Measurements from ENCODE around the gene NRP1. TPM values are rescaled to one million over a fixed set of nuclear protein-coding genes. Genes with fewer than 3 reads are reported as not detected.

Gene NRP1
- total RNA-seq, 1 experiment from 2014 or later: 31.7 TPM

- no TSS peak for BruUV-seq (replicated peaks)
- ChIA-PET CTCF (no interaction called here), POLR2A (ENCODE audit: low non-redundant PET) (no interaction called here)
- H3K27me3 ChIP-seq (replicated peaks; ENCODE audit: insufficient read depth, low read depth, low read length, poor library complexity): no peaks in the 10 kb centered on the region
- H3K4me1 ChIP-seq (ENCODE audit: insufficient read depth, low read length, poor library complexity, severe bottlenecking): peaks cover 49% of the 10 kb centered on the region
- H3K27ac ChIP-seq (ENCODE audit: low read depth, low read length, poor library complexity, severe bottlenecking): no peak overlapping the region
- no peaks in the 10 kb centered on the region for H3K9me3 ChIP-seq (ENCODE audit: low read depth, low read length, poor library complexity, severe bottlenecking)
- H3K36me3 ChIP-seq (ENCODE audit: insufficient read depth, low read length, poor library complexity, severe bottlenecking): no peaks in the 10 kb centered on the region
- no peak overlapping the region for H3K4me3 ChIP-seq (ENCODE audit: low read depth, low read length, poor library complexity, severe bottlenecking)
- intact Hi-C loops (cut with micrococcal nuclease; ENCODE audit: unreplicated experiment): no loop called here
- DNase-seq (ENCODE audit: low spot score): no peak
- no peak for TF ChIP-seq EZH2 (IDR thresholded peaks at IDR 0.05; ENCODE audit: borderline replicate concordance, low read depth, low read length, poor library complexity, severe bottlenecking)
- no peak for TF ChIP-seq CTCF (conservative IDR thresholded peaks at IDR 0.05; ENCODE audit: low read depth, low read length)
These were observed 106.0 kb downstream of the NRP1 start for GRCh38 chr10:33228426-33228825.

- Histone ChIP-seq H3K9me3 (ENCODE audit: low read depth, low read length, poor library complexity, severe bottlenecking) (no peaks in the 10 kb centered on the region), H3K27me3 (replicated peaks; ENCODE audit: insufficient read depth, low read depth, low read length, poor library complexity) (no peaks in the 10 kb centered on the region), H3K4me1 (ENCODE audit: insufficient read depth, low read length, poor library complexity, severe bottlenecking) (peaks cover 43% of the 10 kb centered on the region), H3K27ac (ENCODE audit: low read depth, low read length, poor library complexity, severe bottlenecking) (peak overlapping the region; percentile 39), H3K36me3 (ENCODE audit: insufficient read depth, low read length, poor library complexity, severe bottlenecking) (no peaks in the 10 kb centered on the region), H3K4me3 (ENCODE audit: low read depth, low read length, poor library complexity, severe bottlenecking) (no peak overlapping the region)
- TF ChIP-seq CTCF (conservative IDR thresholded peaks at IDR 0.05; ENCODE audit: low read depth, low read length) (no peak), EZH2 (IDR thresholded peaks at IDR 0.05; ENCODE audit: borderline replicate concordance, low read depth, low read length, poor library complexity, severe bottlenecking) (no peak)
- DNase-seq (ENCODE audit: low spot score): no peak
- intact Hi-C loops (cut with micrococcal nuclease; ENCODE audit: unreplicated experiment): no loop called here
- BruUV-seq (replicated peaks): no TSS peak
- POLR2A ChIA-PET (ENCODE audit: low non-redundant PET): no interaction called here
- CTCF ChIA-PET: no interaction called here
These were observed 107.0 kb downstream of the NRP1 start for GRCh38 chr10:33227489-33227888.

GRCh38 chr10:33224251-33224965, 110.1 kb downstream of the NRP1 start:
- ChIA-PET POLR2A (ENCODE audit: low non-redundant PET) (no interaction called here), CTCF (no interaction called here)
- TF ChIP-seq EZH2 (IDR thresholded peaks at IDR 0.05; ENCODE audit: borderline replicate concordance, low read depth, low read length, poor library complexity, severe bottlenecking): no peak
- no peak for TF ChIP-seq CTCF (conservative IDR thresholded peaks at IDR 0.05; ENCODE audit: low read depth, low read length)
- Histone ChIP-seq H3K36me3 (ENCODE audit: insufficient read depth, low read length, poor library complexity, severe bottlenecking) (no peaks in the 10 kb centered on the region), H3K4me1 (ENCODE audit: insufficient read depth, low read length, poor library complexity, severe bottlenecking) (peaks cover 29% of the 10 kb centered on the region), H3K9me3 (ENCODE audit: low read depth, low read length, poor library complexity, severe bottlenecking) (no peaks in the 10 kb centered on the region), H3K27me3 (replicated peaks; ENCODE audit: insufficient read depth, low read depth, low read length, poor library complexity) (no peaks in the 10 kb centered on the region), H3K4me3 (ENCODE audit: low read depth, low read length, poor library complexity, severe bottlenecking) (no peak overlapping the region), H3K27ac (ENCODE audit: low read depth, low read length, poor library complexity, severe bottlenecking) (no peak overlapping the region)
- DNase-seq (ENCODE audit: low spot score): no peak
- no TSS peak for BruUV-seq (replicated peaks)
- intact Hi-C loops (cut with micrococcal nuclease; ENCODE audit: unreplicated experiment): no loop called here
